ENCODE results near the gene PM20D1.

- TF ChIP-seq CTCF (IDR thresholded peaks at IDR 0.05 in 4 of 5, conservative IDR thresholded peaks at IDR 0.05 in 1 of 5) (no peak), POLR2A (IDR thresholded peaks at IDR 0.05) (no peak)
Measured at GRCh38 chr1:205832326-205832751, 17.6 kb downstream of the PM20D1 start.

All from gastrocnemius medialis (tissue), 4 donors.